Suprapubic skin (tissue), 3 donors: ENCODE results near the gene RELN.

Experiments
- CTCF ChIP-seq, 2 donors: fragments of 200-600 bp in 1 of 2; fragments of 450-650 bp in 1 of 2; sonication (generic) in 1 of 2; IDR thresholded peaks; one replicate each; pipeline ENCODE4 v1.5.1; 2016 to 2019; ENCODE audit warnings: antibody characterized with exemption in 2 of 2, mild to moderate bottlenecking in 1 of 2, moderate library complexity in 1 of 2
- POLR2AphosphoS5 ChIP-seq, 3 donors: sonication (generic); formaldehyde crosslinking; IDR thresholded peaks; one replicate each; pipeline ENCODE4 v1.6.1; 2017; ENCODE audit warnings: antibody characterized with exemption in 3 of 3

DNA sequence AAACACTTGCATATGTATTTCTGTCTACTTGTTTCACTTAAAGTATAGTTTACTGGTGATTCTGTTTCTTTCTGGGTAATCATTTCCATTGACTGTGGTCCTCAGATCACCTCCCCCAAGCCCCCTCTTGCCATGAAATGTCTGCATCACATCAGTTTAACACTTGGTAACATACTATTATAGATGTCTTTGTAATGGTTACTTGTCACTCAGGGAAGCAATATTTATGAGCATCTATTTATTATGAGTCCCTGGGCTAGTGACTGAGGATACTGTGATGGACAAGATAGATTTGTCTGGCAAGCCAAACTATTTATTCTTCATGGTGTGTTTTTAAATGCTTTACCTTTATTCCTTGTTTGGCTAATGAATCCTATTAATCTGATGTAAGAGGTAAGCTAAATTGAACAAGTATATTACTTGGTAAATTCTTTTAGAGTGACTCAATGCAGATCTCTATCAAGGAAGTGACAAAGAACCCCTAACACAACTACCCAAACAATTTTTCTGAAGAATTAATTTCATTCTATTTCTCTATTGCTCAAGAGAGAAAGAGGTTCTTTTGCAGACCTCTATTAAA is 270.9 kb downstream of the RELN start:
- TF ChIP-seq POLR2AphosphoS5 (IDR thresholded peaks at IDR 0.05) (no peak), CTCF (IDR thresholded peaks at IDR 0.05) (no peak)
